AG20443 (cell line): Measurements from ENCODE around the gene LINGO3.
"Not testable (repeated sequence)": the region's sequence is repeated elsewhere in the genome, so short reads cannot be mapped to it uniquely, and the experiment has no call there.

Experiments
- DNase-seq: peaks from one replicate; pipeline ENCODE4 v3.0.0; 2012; ENCODE audit warnings: low spot score, mixed read lengths

Gene LINGO3

GRCh38 chr19:2281265-2282061 is 26.5 kb downstream of the LINGO3 start:
- not testable (repeated sequence) for DNase-seq

- no peak for DNase-seq
These were observed 27.2 kb downstream of the LINGO3 start for GRCh38 chr19:2280633-2281264.

DNA sequence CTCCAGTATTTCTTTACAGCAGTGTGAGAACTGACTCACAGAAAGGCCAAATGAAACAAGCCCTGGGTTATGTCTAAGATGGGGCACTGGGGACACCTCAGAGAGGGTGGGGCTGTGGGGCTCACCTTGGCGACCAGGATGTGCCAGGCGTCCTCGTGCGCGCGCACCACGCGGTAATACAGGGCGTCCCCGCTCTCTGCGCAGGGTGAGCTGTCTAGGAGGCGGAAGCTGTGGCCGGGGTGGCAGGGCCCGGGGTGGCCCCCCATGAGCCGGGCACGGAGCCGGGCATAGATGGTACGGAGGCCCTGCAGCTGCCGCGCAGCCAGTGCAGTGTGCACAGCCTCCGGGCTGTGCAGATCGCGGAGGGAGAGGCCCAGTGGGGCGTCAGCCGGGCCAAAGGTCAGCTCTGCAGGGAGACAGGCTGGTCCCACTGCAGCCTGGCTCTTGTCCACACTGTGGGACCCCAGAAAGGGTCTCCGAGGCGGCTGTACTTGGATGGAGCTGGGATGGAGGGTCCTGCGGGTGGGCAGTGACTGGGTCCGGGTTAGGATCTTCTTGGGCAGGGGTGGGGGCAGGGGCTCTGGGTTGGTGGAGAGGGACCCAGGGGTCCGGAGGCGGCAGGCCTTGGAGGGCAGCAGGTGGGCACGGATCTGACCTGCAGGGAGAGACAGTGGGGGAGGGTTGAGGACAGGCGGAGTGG is 29.3 kb downstream of the LINGO3 start:
- no peak for DNase-seq

DNA sequence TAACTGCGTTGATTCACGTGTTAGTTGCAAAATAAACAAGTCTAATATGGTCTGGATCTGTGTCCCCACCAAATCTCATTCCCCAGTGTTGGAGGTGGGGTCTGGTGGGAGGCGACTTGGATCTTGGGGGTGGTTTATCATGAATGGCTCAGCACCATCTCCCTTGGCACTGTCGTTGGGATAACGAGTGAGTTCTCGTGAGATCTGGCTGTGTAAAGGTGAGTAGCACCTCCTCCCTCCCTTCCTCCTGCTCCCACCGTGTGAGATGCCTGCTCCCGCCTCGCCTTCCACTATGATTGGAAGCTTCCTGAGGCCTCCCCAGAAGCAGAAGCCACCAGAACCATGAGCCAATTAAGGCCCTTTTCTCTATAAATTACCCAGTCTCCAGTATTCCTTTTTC is 30.8 kb downstream of the LINGO3 start:
- DNase-seq: no peak

DNA sequence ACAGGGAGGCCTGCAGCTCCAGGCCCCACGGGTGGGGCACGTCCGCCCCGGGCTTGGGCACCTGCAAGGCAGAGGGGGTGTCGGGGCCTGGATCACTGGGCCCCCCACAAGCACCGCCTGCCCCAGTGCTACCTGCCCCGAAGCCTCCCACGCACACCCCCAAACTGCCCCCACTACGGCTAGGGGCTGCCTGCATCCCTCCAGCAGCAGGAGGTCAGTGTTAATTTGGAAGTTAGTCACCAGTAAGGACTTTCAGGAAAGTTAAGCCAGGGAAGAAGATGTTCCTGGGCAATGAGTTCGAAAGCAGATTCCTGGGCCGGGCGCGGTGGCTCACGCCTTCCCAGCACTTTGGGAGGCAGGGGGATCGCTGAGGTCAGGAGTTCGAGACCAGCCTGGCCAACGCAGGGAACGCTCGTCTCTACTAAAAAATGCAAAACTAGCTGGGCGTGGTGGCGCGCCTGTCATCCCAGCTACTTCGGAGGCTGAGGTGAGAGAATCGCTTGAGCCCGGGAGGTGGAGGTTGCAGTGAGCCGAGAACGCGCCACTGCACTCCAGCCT is 31.4 kb downstream of the LINGO3 start:
- no peak for DNase-seq

DNA sequence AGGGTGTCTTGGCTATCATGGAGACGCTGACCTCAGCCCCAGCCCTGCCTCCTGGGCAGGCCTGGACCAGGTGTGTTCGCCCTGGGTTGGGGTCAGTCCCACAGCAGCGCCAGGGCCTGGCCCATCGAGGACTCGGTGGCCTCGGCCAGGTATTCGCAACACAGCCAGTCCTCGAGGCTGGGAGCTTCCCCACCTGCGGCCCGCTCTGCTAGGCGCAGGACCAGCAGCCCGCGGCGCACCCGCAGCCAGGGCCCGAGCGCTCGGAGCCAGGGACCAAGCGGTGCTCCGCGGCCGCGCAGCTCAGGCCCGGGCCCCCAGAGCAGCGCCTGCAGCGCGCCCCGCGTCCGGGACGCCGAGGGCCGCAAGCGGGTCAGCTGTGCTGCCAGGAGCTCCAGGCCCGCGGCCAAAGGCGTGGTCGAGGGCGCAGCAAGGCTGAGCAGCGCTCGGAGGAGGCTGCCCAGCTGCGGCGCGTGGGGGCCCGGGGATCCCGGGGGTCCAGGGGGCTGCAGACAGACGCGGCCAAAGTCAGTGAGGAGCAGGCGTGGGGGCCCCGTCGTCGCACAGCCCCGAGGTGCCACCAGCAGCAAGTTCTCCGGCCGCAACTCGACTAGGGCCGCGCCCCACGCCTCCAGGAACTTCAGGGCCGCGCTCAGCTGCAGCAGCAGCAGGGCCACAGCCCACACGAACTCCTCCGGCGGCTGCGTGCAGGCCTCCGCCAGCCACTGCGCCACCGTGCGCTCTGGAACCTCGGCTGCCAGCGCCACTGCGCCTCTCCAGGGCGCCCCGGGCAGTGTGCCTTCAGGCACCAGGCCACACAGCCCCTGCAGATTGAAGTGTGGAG is 32.1 kb downstream of the LINGO3 start:
- no peak for DNase-seq

DNA sequence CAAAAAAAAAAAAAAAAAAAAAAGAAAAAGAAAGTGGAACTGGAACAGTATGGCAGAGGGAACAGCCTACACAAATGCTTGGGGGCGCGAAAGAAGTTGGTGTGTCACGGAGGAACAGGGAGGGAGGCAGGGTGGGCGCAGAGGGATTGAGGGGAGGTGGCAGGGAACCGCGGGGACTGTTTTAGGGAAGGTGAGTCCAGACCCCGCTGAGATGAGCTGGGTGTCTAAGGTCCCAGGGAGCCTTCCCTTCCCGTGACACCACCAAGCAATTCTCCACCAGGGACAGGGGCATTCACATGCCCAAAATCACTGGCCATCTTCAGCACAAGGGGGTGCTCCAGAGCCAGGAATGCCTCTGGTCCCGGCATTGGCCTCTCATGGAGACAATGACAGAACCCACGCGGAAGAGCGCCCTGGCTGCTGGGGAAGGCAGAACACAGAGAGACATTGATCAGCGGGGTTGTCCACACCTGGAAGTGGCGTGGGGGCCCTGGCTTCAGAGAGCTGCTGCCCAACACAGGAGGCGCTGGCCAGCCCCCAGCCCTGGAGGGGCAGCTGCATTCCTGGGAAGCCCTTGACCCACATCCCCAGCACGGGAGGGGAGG is 32.9 kb downstream of the LINGO3 start:
- DNase-seq: peak; percentile 75

DNA sequence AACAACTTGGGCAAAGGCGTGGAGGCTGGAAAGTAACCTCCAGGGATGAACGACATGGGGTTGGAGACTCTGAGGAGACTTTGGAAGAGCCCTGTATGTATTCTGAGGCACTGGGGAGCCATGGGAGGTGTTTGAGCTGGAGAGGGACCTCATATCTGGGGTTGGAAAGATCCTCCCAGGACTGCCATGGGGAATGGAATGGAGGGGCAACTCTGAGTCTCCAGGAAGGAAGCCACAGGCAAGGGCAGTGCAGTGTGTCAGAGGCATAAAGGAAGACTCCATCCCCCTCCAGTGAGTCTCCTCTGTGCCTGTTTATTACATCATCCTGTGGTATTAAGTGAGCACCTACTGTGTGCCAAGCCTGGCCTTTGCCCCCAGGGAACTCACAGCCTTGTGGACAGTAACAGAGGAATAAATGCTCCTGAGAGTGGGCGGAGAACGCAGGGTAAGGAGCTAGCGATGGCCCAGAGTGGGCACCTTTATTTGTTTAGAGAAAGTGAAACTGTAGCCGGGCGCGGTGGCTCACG is 33.7 kb downstream of the LINGO3 start:
- no peak for DNase-seq

DNA sequence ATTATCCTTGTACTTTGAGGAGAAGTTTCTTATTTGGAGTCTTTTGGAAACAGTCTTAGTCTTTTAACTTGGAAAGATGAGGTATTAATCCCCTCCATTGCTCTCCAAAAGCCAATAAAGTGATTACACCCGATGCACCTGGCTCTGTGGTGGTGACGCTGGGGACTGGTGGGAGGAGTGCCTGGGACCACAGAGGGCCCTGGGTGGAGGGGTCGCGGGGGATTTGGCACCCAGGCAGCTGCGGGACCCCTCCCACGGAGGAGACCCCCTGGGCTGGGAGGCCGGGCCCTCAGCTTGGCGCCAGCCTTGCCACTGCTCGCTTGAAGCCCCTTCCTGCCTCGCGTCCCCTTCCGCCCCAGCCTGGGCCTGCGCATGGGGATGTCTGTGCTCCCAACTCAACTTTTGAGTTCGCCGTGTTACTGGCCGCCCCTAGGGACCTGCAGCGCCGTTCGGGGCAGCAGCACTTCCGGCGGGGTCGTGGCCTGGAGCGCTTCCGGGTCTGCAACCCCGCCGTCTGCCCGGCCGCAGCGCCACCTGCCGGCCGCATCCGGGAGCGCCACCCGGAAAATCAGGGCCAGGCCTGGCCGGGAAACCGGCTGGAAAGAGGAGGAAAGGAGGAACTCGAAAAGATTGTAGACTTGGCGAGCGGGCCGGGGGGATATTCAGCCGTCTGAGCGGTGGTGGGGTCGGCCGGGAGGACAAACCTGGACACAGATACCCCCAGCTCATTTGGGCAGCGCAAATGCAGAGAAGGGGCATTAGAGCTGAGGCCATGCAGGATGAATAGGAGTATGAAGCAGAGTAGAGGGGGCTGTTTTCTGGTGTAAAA is 34.4 kb downstream of the LINGO3 start:
- DNase-seq: peak; percentile 88

GRCh38 chr19:2271234-2272103 is 36.5 kb downstream of the LINGO3 start:
- DNase-seq: peak; percentile 76

- peak; percentile 95 for DNase-seq
These were observed 37.3 kb downstream of the LINGO3 start for GRCh38 chr19:2270423-2271233.

- no peak for DNase-seq
These were observed 37.9 kb downstream of the LINGO3 start for GRCh38 chr19:2270157-2270422.

- DNase-seq: peak; percentile 100
These were observed 38.5 kb downstream of the LINGO3 start for GRCh38 chr19:2269244-2270156.

DNA sequence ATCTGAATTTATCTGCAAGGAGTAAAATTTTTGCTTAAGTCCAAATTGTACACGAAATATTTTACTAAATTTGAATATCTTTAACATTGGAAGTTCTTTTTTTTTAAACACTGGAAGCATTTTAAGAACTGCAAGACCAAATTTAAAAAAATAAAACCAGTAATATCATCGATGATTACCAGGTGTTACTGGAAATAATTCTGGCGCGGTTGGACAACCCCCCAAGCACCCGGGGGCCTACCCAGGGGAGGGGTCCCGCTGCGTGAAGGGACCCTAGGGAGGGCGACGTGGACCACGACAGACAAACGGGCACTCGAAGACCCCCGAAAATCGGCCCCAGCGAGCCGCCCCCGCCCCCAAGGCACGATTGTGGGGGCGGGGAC is 39.1 kb downstream of the LINGO3 start:
- no peak for DNase-seq

- DNase-seq: no peak
These were observed 39.5 kb downstream of the LINGO3 start for GRCh38 chr19:2268480-2268830.

DNA sequence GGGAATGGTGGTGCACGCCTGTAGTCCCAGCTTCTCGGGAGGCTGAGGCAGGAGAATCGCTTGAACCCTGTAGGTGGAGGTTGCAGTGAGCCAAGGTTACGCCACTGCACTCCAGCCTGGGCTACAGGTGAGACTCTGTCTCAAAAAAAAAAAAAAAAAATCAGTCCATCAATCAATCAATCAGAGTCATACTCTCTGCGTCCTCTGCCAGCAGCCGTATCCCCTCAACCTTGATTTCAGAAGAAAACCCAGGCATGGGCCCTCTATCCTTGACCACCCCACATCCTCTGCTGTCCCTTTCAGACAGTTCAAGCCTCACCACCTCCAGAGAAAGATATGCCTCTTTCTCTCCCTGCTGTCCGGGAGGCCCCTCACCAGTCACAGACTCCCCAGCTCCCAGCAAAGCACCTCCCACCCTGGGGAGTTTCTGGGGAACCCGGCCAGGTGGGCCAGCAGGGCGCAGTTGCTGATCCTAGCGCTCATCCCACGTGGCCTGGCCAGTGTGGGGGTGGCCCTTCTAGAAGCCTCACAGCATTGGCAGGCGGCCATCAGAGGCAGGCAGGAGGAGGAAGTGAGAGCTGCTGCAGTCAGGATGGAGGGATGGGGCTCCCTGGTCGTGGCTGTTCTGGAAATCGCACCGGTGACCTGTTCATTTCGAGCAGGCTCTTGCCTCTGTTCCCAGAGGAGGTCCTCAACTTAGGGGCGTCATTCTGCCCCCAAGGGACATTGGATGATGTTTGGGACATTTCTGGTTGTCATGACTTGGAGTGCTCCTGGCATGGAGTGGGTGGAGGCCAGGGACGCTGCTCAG is 41.6 kb downstream of the LINGO3 start:
- DNase-seq: peak; percentile 83
